B cell (primary cell): ENCODE measurements around the gene FBXO3.

ENCODE experiments used
- EZH2 ChIP-seq: IDR thresholded peaks from 2 replicates; pipeline ENCODE4 v1.6.1; 2012; ENCODE audit warnings: borderline replicate concordance, low read depth, mild to moderate bottlenecking, moderate library complexity, low read length; ENCODE audit not compliant: insufficient read depth, poor library complexity, severe bottlenecking
- TF ChIP-seq, protein P1 (sequence below): fragments of 200-600 bp; IDR thresholded peaks from one replicate; pipeline ENCODE4 v1.8.0; 2022; ENCODE audit warnings: antibody characterized with exemption, mild to moderate bottlenecking

DNA sequence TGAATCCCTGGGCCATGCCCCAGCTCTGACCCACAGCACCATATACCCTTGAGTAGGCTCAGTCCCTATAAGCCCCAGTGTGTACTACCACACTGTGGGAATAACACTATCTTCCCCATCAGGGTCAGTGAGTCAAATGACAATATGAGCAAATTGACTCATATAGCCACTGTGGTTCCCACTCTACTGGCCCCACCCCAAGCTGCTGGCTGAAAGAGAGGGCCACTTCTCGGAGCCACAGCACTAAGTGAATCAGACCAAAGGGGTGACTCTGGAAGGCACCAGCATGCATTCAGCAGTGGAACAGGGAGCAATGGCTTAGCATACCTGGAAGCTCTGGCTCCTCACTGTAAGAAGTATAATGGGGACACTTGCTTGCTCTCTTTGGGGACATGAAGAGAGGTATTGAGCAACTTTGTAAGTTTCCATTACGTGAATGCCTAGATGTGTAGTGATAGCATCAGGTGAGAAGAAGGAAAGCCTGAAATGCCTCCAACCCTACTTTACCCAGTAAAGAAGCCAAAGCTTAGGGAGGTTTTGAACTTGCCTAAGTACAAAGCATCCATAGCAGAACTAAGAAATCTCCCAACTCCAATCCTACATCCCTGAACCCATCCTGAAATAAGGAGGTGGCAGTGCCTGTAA, 51.6 kb downstream of the FBXO3 start:
- TF ChIP-seq, protein P1, sequence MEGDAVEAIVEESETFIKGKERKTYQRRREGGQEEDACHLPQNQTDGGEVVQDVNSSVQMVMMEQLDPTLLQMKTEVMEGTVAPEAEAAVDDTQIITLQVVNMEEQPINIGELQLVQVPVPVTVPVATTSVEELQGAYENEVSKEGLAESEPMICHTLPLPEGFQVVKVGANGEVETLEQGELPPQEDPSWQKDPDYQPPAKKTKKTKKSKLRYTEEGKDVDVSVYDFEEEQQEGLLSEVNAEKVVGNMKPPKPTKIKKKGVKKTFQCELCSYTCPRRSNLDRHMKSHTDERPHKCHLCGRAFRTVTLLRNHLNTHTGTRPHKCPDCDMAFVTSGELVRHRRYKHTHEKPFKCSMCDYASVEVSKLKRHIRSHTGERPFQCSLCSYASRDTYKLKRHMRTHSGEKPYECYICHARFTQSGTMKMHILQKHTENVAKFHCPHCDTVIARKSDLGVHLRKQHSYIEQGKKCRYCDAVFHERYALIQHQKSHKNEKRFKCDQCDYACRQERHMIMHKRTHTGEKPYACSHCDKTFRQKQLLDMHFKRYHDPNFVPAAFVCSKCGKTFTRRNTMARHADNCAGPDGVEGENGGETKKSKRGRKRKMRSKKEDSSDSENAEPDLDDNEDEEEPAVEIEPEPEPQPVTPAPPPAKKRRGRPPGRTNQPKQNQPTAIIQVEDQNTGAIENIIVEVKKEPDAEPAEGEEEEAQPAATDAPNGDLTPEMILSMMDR: no peak
- TF ChIP-seq EZH2: no peak
